GM20000 (cell line): ENCODE data around the gene ST6GALNAC3.

Experiments
- DNase-seq: peaks from one replicate; pipeline ENCODE4 v3.0.0; 2012; ENCODE audit warnings: low spot score
- CTCF ChIP-seq: IDR thresholded peaks from 2 replicates; pipeline ENCODE4 v1.5.1; 2012; ENCODE audit warnings: mild to moderate bottlenecking, control low read depth; ENCODE audit errors: extremely low read depth, missing control alignments

The ST6GALNAC3 gene

GRCh38 chr1:76141929-76142328, 67.4 kb downstream of the ST6GALNAC3 start:
- TF ChIP-seq CTCF: no peak
- DNase-seq: no peak

- no peak for DNase-seq
- no peak for TF ChIP-seq CTCF
Measured at GRCh38 chr1:76142771-76143540, 68.4 kb downstream of the ST6GALNAC3 start.

- DNase-seq: no peak
- no peak for TF ChIP-seq CTCF
Measured at GRCh38 chr1:76144247-76144646, 69.7 kb downstream of the ST6GALNAC3 start.

- no peak for TF ChIP-seq CTCF
- no peak for DNase-seq
Measured at GRCh38 chr1:76145332-76145731, 70.8 kb downstream of the ST6GALNAC3 start.

- DNase-seq: no peak
- no peak for TF ChIP-seq CTCF
Measured at GRCh38 chr1:76146184-76146583, 71.6 kb downstream of the ST6GALNAC3 start.

- TF ChIP-seq CTCF: no peak
- DNase-seq: no peak
Measured at GRCh38 chr1:76147917-76148316, 73.4 kb downstream of the ST6GALNAC3 start.

GRCh38 chr1:76148460-76148859, 73.9 kb downstream of the ST6GALNAC3 start:
- DNase-seq: no peak
- no peak for TF ChIP-seq CTCF
